HG02970 (cell line): ENCODE measurements around the gene C1orf226.

Experiments used
- ATAC-seq: cut with Tn5 transposase; IDR thresholded peaks from one replicate; pipeline ENCODE4 v1.9.1; 2021; ENCODE audit warnings: mild to moderate bottlenecking, moderate library complexity, moderate number of reproducible peaks; ENCODE audit not compliant: unreplicated experiment, low FRiP score

C1orf226 gene

GRCh38 chr1:162383516-162383915 is 2.0 kb downstream of the C1orf226 start:
- ATAC-seq = no peak

GRCh38 chr1:162384116-162384515 is 2.6 kb downstream of the C1orf226 start:
- no peak for ATAC-seq

DNA sequence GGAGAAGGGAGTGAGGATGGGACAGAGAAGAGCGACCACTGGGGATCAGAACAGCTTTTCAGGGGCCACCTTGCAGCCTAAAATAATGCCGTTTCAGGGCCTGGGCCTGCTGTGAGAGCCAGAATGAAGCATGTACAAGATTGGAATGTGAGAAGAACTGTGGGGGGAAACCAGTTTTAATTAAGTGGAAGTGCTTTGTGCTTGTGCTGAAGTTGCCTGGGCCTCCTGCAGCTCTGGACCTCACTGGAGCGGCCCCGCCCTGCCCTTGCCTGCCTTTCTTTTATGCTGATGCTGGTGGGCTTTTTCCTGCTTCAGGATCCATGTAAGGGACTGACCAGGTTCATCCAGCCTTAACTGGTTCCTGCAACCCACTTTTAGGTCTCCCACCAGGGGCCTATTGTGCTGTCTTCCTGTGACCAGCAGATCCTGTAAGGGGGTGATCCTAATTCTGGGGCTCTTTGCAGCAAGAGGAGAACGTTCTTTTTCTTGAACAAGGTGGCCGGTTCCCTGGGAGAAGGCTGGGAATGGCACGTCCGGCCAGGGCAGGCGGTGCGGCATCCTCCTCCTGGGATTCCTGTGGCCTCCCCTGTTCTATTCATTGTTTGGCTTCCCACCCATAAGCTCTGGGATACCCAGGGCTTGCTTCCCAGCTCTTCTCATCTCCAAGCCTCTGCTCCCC is 3.2 kb downstream of the C1orf226 start:
- ATAC-seq = no peak

GRCh38 chr1:162385280-162385623 is 3.7 kb downstream of the C1orf226 start:
- ATAC-seq = no peak

DNA sequence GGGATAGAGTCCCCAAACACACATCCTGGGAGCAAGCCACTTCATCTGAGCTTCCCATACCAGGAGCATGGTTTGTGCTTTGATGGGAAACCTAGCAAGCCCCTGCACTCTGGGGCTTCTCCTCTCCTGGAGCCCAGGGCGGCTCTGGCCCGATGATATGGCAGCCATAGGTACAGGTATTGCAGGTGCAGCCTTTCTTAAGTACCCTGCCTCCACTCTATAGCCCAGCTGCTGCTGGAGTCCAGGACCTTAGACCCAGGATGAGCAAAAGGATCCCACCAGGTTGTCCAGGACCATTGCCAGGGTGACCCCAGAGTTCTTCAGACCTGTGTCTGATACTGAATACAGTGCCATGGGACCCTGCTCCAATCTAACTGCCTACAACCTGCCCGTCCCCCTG is 4.2 kb downstream of the C1orf226 start:
- no peak for ATAC-seq

- no peak for ATAC-seq
These were observed 5.0 kb downstream of the C1orf226 start for GRCh38 chr1:162386292-162387225.

DNA sequence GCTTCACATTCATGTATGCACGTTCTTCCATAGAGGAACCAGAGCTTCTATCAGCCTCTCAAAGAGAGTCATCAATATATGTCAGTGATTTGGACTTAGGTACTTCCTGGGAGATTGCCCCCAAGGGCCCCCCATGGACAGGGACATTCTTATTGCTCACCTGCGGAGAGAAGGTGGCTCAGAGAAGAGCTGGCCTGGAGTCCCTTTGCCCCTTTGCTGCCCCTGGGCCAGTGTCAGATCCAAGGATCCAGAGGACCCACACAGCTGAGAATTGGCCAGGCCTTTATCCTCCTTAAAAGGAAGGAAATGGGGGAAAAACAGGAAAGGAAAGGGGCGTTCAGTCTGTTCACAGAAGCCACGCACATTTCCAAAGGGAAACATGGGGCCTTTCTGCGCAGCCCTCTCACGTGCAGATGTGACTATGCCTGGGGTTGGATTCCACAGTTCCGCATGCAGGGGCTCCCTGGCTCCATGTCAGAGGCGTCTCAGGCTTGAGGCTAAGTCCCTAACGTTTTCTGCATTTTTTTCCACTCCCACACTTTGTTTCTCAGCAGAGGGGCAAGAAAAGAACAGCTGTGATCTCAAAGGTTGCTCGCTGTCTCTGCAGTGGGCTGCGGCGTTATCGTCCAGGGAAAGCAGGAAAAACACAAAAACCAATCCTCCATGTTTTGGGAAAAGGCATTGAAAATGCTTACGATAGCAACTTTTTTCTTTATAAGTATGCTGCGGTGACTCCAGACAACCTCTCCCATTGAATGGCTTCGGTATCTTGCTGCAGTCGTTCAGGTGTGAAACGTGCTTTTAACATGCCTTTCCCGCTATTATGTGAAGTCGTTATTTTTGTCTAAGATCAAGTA is 5.9 kb downstream of the C1orf226 start:
- ATAC-seq = no peak

DNA sequence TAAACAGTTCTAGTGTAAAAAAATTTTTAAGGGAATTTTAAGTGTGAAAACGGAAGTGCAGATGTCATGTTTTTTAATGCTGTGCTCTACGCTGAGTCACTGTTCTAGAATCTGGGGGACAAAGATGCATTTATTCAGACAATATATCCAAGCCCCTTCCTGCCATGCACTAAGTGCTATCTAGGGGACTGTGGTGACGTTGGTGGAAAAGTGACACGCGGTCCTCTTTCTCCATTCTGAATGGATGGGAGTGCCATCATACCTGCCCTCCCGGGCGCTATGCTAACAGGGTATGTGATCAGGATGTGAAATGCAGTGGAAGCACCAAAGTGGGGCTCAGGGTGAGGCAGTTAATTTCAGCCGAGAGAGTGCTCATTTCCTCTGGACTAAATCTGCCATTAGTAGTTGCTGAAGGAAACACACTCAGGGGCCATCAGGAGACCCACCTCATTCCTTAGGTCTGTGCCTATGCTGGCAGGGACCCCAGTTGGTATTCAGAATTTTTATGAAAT is 6.6 kb downstream of the C1orf226 start:
- ATAC-seq = no peak

DNA sequence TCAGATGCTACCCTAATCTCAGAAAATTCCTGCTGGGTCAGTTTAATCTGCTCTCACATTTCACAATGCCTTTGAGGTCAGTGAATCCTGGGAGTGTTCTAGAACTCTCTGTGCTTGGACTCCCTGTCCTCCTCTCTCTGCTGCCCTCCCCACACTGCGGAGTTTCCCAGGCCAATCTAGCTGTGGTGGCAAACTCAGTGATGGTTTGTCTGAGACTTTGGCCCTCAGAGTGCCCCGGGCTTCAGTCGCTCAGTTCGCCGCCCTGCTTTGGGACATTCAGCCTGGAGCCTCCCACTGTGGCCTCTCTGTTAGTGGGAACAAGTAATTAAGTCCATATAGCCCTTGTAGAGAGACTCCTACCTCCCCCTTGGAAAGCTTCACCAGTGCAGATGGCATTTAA is 7.1 kb downstream of the C1orf226 start:
- ATAC-seq = no peak

DNA sequence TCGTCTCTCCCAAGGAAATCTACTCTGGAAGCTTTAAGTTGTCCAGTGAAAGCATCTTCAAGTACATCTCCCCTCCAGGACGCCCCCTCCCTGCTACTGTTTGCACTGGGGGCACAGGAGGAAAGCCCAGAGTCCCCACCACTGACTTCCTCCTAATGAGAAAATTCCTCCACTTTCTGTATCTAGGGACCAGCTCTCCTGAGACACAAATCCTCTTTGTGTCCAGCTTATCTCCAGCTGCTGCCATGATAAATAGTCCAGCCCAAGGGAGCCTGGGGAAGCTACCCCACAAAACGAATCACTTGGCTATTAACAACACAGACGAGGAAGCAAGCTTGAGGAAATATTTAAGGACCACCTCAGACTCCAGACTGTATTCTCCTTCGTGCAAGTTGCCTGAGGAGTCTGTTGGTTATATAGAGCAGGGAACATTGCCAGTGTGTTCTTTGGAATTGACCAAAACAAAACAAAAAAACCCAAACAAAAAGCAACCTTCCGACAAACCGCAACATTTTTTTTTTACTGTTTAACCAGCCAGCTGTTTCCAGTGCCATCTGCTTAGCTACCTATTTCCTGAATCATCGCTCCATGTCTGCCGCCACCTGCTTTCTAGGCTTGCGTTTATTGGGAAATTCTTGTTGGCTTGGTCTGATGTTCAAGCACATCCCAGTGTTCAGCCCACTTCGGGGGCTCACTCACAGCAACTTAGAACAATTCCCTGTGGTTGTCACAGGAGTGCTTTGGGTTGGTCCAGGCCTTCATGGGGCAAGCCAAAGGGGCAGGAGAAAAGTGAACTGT is 7.7 kb downstream of the C1orf226 start:
- ATAC-seq = no peak

- ATAC-seq = no peak
These were observed 8.4 kb downstream of the C1orf226 start for GRCh38 chr1:162389971-162390370.

- no peak for ATAC-seq
These were observed 9.1 kb downstream of the C1orf226 start for GRCh38 chr1:162390396-162391185.

GRCh38 chr1:162391790-162392563 is 10.4 kb downstream of the C1orf226 start:
- ATAC-seq = no peak

GRCh38 chr1:162396201-162396906 is 14.8 kb downstream of the C1orf226 start:
- no peak for ATAC-seq

GRCh38 chr1:162397039-162397448 is 15.5 kb downstream of the C1orf226 start:
- ATAC-seq = no peak

DNA sequence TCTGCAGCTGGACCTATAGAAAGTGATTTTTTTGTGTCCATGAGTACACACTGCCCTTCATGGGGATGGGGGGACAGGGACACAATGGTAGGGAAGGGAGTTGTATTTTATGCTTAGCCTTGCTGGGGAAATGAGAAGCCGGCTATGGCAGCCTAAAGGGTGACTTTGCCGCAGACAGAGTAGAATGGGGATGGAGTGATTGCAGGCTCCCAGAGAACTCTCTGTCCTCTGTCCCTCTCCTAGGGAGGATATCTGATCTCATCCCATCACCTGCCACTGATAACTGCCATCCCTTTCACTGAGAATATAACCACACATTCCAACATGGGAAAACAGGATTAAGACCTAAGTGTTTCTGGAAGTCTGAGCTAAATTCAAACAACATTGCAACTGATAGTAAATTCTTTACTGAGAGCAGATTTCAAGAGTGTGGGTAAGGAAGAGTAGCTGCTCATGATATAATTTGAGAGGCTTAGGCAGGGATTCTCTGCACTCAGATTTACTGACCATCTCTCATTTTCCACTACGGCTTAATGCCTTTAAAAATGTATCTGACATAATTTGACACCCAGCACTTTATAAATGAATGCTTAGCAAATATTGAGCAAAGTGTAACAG is 16.5 kb downstream of the C1orf226 start:
- ATAC-seq = no peak

GRCh38 chr1:162398999-162399580 is 17.6 kb downstream of the C1orf226 start:
- ATAC-seq = no peak
